Tibial artery (tissue), 4 donors: ENCODE measurements around the gene NCBP3.

Source experiments
- DNase-seq, 2 donors: peaks; one replicate each; pipeline ENCODE4 v3.0.0-alpha.2; 2019
- H3K27ac ChIP-seq, 2 donors: fragments of 200-600 bp; sonication (generic) in 1 of 2; 1 replicate in 1 of 2; 2 replicates in 1 of 2; pipeline ENCODE4 v1.5.1; 2018 to 2019; ENCODE audit warnings: mild to moderate bottlenecking in 1 of 2
- H3K27me3 ChIP-seq, 2 donors: fragments of 200-600 bp; sonication (generic) in 1 of 2; one replicate each; pipeline versions ENCODE4 v1.5.1 to v1.6.0; 2016 to 2019
- H3K36me3 ChIP-seq, 3 donors: fragments of 200-600 bp; sonication (generic) in 2 of 3; one replicate each; pipeline ENCODE4 v1.5.1; 2016 to 2019; ENCODE audit warnings: mild to moderate bottlenecking in 2 of 3
- H3K4me1 ChIP-seq, 4 donors: fragments of 200-600 bp; sonication (generic) in 2 of 4; 1 replicate in 3 of 4; 2 replicates in 1 of 4; pipeline ENCODE4 v1.5.1; 2016 to 2019
- H3K4me3 ChIP-seq, 2 donors: fragments of 200-600 bp; sonication (generic) in 1 of 2; 1 replicate in 1 of 2; 2 replicates in 1 of 2; pipeline ENCODE4 v1.5.1; 2018 to 2019; ENCODE audit warnings: mild to moderate bottlenecking in 2 of 2
- H3K9me3 ChIP-seq, 3 donors: fragments of 200-600 bp; sonication (generic) in 1 of 3; one replicate each; pipeline ENCODE4 v1.5.1; 2016 to 2019
- intact Hi-C: fragments of 100-400 bp; cut with DNase I; formaldehyde crosslinking; loops from one replicate; pipeline ENCODE4 v1.15.0; 2023; ENCODE audit warnings: low total_unique reads
- TF ChIP-seq, protein P1 (sequence below), 2 experiments: fragments of 200-600 bp in 1 of 2; fragments of 450-650 bp in 1 of 2; IDR thresholded peaks; one replicate each; pipeline ENCODE4 v1.5.1; 2017 to 2019; ENCODE audit warnings: antibody characterized with exemption in 2 of 2, mild to moderate bottlenecking in 1 of 2, moderate library complexity in 1 of 2

The NCBP3 gene

DNA sequence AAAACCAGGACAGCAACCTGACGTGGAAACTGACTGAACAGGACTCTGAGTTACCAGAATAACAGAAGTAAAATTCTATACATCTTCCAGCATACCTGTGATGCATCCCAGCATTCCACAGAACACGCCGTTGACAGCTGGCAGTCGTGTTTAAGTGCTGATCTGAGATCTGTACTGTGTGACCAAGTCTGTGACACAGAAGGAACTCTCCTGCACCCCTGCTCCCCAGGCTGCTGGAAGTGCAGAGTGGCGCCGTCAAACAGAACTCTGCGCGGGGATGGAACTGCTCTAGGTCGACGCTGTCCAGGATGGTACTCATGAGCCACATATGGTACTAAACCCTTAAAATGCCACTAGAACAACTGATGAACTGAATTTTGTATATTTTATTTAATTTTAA lies 44.3 kb downstream of the NCBP3 start:
- H3K4me1 ChIP-seq, result no peaks in the 10 kb centered on the region

GRCh38 chr17:3801347-3801746 lies 44.7 kb downstream of the NCBP3 start:
- Histone ChIP-seq H3K4me1 (no peaks in the 10 kb centered on the region), H3K9me3 (no peaks in the 10 kb centered on the region), H3K27me3 (peaks cover 0 to 10% of the 10 kb centered on the region in 2 donors), H3K27ac (no peak overlapping the region), H3K36me3 (peaks cover 0 to 8% (median 3%) of the 10 kb centered on the region in 3 donors), H3K4me3 (no peak overlapping the region)
- DNase-seq, result no peak
- intact Hi-C loops, result no loop called here
- TF ChIP-seq, protein P1, sequence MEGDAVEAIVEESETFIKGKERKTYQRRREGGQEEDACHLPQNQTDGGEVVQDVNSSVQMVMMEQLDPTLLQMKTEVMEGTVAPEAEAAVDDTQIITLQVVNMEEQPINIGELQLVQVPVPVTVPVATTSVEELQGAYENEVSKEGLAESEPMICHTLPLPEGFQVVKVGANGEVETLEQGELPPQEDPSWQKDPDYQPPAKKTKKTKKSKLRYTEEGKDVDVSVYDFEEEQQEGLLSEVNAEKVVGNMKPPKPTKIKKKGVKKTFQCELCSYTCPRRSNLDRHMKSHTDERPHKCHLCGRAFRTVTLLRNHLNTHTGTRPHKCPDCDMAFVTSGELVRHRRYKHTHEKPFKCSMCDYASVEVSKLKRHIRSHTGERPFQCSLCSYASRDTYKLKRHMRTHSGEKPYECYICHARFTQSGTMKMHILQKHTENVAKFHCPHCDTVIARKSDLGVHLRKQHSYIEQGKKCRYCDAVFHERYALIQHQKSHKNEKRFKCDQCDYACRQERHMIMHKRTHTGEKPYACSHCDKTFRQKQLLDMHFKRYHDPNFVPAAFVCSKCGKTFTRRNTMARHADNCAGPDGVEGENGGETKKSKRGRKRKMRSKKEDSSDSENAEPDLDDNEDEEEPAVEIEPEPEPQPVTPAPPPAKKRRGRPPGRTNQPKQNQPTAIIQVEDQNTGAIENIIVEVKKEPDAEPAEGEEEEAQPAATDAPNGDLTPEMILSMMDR (IDR thresholded peaks at IDR 0.05), result no peak

More for the DNA sequence above, 44.3 kb downstream of the NCBP3 start:
- TF ChIP-seq, protein P1 (IDR thresholded peaks at IDR 0.05), result no peak
- Histone ChIP-seq H3K4me3 (no peak overlapping the region), H3K27ac (no peak overlapping the region), H3K27me3 (peaks cover 0 to 10% of the 10 kb centered on the region in 2 donors), H3K9me3 (no peaks in the 10 kb centered on the region), H3K36me3 (peaks cover 0 to 9% (median 4%) of the 10 kb centered on the region in 3 donors)
- no peak for DNase-seq
- intact Hi-C loops, result no loop called here

DNA sequence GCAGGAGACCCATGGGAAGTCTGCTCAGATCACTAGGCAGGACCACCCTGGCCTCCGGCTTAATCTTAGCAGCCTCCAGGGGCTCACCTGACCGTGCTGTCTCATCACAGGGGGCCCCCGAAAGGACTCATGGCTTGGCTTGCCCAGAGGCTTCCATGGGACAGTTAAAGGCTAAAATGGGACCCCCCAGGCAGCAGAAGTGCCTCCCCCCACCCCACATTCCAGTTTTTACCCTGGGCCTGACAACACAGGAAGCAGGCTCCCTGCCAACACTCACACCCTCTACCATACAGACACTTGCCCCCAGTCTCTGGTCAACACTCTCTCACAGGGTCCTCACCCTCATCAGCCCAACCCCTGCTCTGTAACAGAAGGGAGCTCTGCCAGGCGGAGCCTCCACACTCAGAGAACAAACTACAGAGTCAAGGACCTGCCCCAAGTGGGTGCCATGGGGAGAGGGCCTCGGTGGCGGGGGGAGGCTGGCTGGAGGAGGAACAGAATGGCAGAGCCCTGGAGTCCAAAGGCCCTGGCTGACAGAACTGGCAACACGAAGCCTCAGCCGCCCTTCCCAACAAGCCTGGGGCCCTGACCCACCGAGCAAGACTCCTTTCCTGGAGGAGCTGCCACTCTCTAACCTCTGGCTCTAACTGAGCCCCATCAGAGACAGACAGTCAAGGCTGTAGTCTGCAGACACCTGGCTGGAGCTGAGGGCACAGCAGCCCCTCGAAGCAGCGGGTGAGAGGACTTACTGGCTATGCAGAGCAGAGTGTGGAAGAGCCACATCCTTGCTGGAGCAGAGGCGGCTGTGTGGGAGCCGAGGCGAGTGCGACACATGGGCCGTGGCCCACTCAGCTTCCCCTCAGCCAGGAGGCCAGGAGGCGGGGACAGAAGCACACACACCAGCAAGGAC lies 45.4 kb downstream of the NCBP3 start, which contains the start of gene ITGAE:
TSS of gene ITGAE (minus strand) at position 827 of the 910 bp plus-strand sequence. CDS start at position 783, 44 bp downstream.
- peaks cover 0 to 1% (median 0%) of the 10 kb centered on the region in 3 donors for H3K36me3 ChIP-seq
- no peak within 1 kb of the TSS for H3K27ac ChIP-seq
- H3K27me3 ChIP-seq, result peaks cover 0 to 10% of the 10 kb centered on the region in 2 donors
- intact Hi-C loops, result no loop called here
- no peaks in the 10 kb centered on the region for H3K4me1 ChIP-seq
- no peak for DNase-seq
- no peak within 1 kb of the TSS for H3K4me3 ChIP-seq
- H3K9me3 ChIP-seq, result no peaks in the 10 kb centered on the region
- TF ChIP-seq, protein P1 (IDR thresholded peaks at IDR 0.05), result no peak

DNA sequence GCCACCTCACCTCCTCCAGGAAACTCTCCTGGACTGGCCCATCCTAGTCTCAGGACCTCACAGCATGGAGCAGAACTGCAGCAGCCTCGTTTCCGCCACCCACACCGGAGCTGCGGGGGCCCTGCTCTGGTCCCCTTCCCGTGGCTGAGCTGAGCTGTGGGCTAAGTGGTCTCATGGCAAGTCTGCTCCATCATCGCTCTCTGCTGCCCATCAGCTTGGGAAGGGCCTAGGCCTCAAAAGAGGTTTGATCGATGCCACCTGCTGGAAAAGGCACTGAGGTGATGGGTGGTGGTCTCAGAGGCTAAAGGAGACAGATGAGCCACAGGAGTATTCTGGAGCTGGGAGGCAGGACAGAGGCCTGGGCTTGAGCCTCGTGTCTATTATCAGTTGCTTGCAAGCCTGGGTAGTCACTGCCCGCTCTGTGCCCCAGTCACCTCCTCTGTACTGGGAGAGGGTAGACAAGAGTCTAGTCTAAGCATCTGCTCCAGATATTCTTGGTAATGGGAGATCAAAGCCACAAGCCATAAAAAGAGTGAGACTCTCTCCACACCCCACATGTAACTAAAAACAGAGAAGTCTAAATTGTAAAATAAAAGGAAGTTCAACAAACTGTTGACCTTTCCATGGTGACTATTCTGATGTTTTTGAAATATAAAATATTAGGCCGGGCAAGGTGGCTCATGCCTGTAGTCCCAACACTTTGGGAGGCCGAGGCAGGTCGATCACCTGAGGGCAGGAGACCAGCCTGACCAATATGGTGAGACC lies 46.7 kb downstream of the NCBP3 start:
- Histone ChIP-seq H3K36me3 (no peaks in the 10 kb centered on the region), H3K4me1 (no peaks in the 10 kb centered on the region), H3K27ac (no peak overlapping the region), H3K9me3 (no peaks in the 10 kb centered on the region), H3K27me3 (peaks cover 0 to 12% of the 10 kb centered on the region in 2 donors), H3K4me3 (no peak overlapping the region)
- intact Hi-C loops, result no loop called here
- DNase-seq, result no peak
- TF ChIP-seq, protein P1 (IDR thresholded peaks at IDR 0.05), result no peak

DNA sequence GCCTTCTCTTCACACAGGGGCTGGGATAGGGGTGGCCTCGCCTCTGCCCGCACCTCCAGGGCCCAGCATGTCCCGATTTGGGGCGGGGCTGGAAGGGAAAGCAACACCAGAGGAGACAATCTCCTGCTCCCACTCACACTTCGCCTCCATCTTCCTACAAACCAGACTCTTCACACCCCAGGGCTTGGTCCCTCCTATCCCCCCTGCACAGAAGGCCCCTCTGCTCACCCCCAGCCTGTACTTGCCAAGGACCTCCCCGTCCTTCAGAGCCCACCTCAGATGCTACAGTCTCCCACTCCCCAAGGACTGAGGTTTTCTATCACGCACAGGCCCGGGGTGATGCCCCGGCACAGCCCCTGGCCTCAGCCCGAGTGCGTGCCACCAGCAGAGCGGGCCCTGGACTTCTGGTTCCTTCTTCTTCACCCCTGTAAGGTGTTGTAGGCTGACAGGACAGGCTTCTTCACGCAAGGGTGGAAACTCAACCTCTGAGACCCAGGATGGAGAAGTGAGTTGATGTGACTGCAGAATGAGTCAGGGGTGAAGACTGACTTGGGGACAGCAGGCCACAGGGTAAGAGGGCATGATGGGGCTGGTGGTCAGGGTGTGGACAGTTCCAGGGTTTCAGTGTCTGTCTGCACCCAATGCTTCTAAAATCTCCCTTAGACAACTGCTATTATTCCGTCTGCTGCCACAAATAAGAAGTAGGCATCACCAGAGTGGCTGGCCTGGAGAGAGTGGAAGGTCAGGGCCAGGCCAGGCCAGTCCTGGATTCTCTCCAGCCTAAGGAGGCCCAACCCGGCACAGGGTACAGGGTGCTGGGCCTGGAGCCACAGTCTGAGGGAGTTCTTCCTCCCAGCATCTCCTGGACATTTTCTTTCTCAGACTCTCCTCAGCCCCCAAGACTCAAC lies 47.5 kb downstream of the NCBP3 start:
- intact Hi-C loops, result no loop called here
- no peak for DNase-seq
- Histone ChIP-seq H3K27me3 (peaks cover 0 to 12% of the 10 kb centered on the region in 2 donors), H3K4me3 (no peak overlapping the region), H3K4me1 (no peaks in the 10 kb centered on the region), H3K9me3 (no peaks in the 10 kb centered on the region), H3K27ac (no peak overlapping the region), H3K36me3 (no peaks in the 10 kb centered on the region)
- TF ChIP-seq, protein P1 (IDR thresholded peaks at IDR 0.05), result no peak
